AG09309 (cell line): ENCODE results near the gene DEPDC7.
"Not testable (repeated sequence)": the region's sequence is repeated elsewhere in the genome, so short reads cannot be mapped to it uniquely, and the experiment has no call there.

Source experiments
- DNase-seq: peaks from one replicate; pipeline ENCODE4 v3.0.0-alpha.2; 2010; ENCODE audit warnings: low read depth
- H3K4me3 ChIP-seq: 2 replicates; pipeline ENCODE4 v1.5.1; 2011; ENCODE audit warnings: mild to moderate bottlenecking, low read depth, low read length, moderate library complexity; ENCODE audit not compliant: control insufficient read depth
- CTCF ChIP-seq: IDR thresholded peaks from 2 replicates; pipeline ENCODE4 v1.5.1; 2011; ENCODE audit warnings: mild to moderate bottlenecking, low read depth, low read length, inconsistent platforms; ENCODE audit not compliant: insufficient read depth, control insufficient read depth; ENCODE audit errors: missing control alignments

The DEPDC7 gene

GRCh38 chr11:33015621-33016551 lies at the start of gene DEPDC7:
Gene DEPDC7, plus strand, starts transcription at chr11:33015878. Its CDS starts 78 bp downstream, at chr11:33015956.
- DNase-seq: no peak
- H3K4me3 ChIP-seq: peak within 1 kb of the TSS; percentile 66
- TF ChIP-seq CTCF: no peak

- H3K4me3 ChIP-seq: no peak overlapping the region
- TF ChIP-seq CTCF: no peak
- DNase-seq: no peak
Measured at GRCh38 chr11:32968541-32968940, 47.1 kb upstream of the DEPDC7 start.

- not testable (repeated sequence) for H3K4me3 ChIP-seq, DNase-seq
Measured at GRCh38 chr11:32972233-32972632, 43.4 kb upstream of the DEPDC7 start.

GRCh38 chr11:32972781-32973180 lies 42.9 kb upstream of the DEPDC7 start:
- TF ChIP-seq CTCF: no peak
- no peak for DNase-seq
- H3K4me3 ChIP-seq: no peak overlapping the region

- TF ChIP-seq CTCF: no peak
- no peak for DNase-seq
Measured at GRCh38 chr11:32982626-32983025, 33.1 kb upstream of the DEPDC7 start.

GRCh38 chr11:32983506-32983905 lies 32.2 kb upstream of the DEPDC7 start:
- DNase-seq: no peak
- H3K4me3 ChIP-seq: no peak overlapping the region
- TF ChIP-seq CTCF: no peak

More at GRCh38 chr11:32982626-32983025, 33.1 kb upstream of the DEPDC7 start:
- no peak overlapping the region for H3K4me3 ChIP-seq

- H3K4me3 ChIP-seq: no peak overlapping the region
- DNase-seq: no peak
- no peak for TF ChIP-seq CTCF
Measured at GRCh38 chr11:32985600-32985999, 30.1 kb upstream of the DEPDC7 start.
